CD4-positive, alpha-beta T cell (primary cell): ENCODE measurements around the gene CLSTN2. TPM values are rescaled to one million over a fixed set of nuclear protein-coding genes. Genes with fewer than 3 reads are reported as not detected.

Experiments used
- ATAC-seq: fragments of 200-7000 bp; cut with Tn5 transposase; one replicate; pipeline ENCODE4 v1.10.0; 2022; ENCODE audit warnings: mild to moderate bottlenecking; ENCODE audit not compliant: poor library complexity
- CTCF ChIA-PET: fragments of 350-600 bp; sonication (Branson Sonifier 250); formaldehyde crosslinking; loops from one replicate; lab custom pipeline; 2021; ENCODE audit warnings: antibody characterized with exemption, inconsistent platforms; lab: Charles Lee
- POLR2A ChIA-PET: fragments of 350-600 bp; sonication (Branson Sonifier 250); formaldehyde crosslinking; loops from one replicate; lab custom pipeline; 2021; ENCODE audit warnings: antibody characterized with exemption, inconsistent platforms; lab: Charles Lee
- DNase-seq, 14 experiments: peaks; one replicate each; pipeline ENCODE4 v3.0.0-alpha.2; 2013 to 2020; ENCODE audit warnings: mixed read lengths in 2 of 14
- H3K27ac ChIP-seq, 2 donors: one replicate each; pipeline versions ENCODE4 v1.5.1 to v1.7.0; 2013; ENCODE audit warnings: low read length in 2 of 2, low read depth in 1 of 2, mild to moderate bottlenecking in 1 of 2
- H3K27me3 ChIP-seq, 2 experiments: 1 replicate in 1 of 2; 2 replicates in 1 of 2; pipeline versions ENCODE4 v1.6.1 to v1.7.0; 2013; ENCODE audit warnings: low read length in 2 of 2, control low read depth in 1 of 2, mild to moderate bottlenecking in 1 of 2, moderate library complexity in 1 of 2; ENCODE audit not compliant: insufficient read depth in 2 of 2, control insufficient read depth in 1 of 2
- H3K36me3 ChIP-seq: one replicate; pipeline ENCODE4 v1.6.1; 2013; ENCODE audit warnings: low read length, control low read depth; ENCODE audit not compliant: insufficient read depth
- H3K4me1 ChIP-seq: one replicate; pipeline ENCODE4 v1.6.1; 2013; ENCODE audit warnings: low read length, control low read depth; ENCODE audit not compliant: insufficient read depth
- H3K4me3 ChIP-seq: one replicate; pipeline ENCODE4 v1.5.1; 2013; ENCODE audit warnings: mild to moderate bottlenecking, low read length, moderate library complexity
- H3K9me3 ChIP-seq, 2 experiments: 1 replicate in 1 of 2; 2 replicates in 1 of 2; pipeline versions ENCODE4 v1.6.1 to v1.7.0; 2013; ENCODE audit warnings: low read length in 2 of 2, mild to moderate bottlenecking in 2 of 2, control low read depth in 1 of 2, moderate library complexity in 1 of 2; ENCODE audit not compliant: control insufficient read depth in 1 of 2, insufficient read depth in 1 of 2
- H3K27ac Mint-ChIP-seq: one replicate; pipeline ENCODE4 v1.8.0; 2020; ENCODE audit warnings: mixed read lengths
- H3K27me3 Mint-ChIP-seq: one replicate; pipeline ENCODE4 v1.8.0; 2021; ENCODE audit warnings: mixed read lengths
- H3K36me3 Mint-ChIP-seq: one replicate; pipeline ENCODE4 v1.8.0; 2021; ENCODE audit warnings: low read depth, mixed read lengths
- H3K4me1 Mint-ChIP-seq: one replicate; pipeline ENCODE4 v1.8.0; 2021; ENCODE audit warnings: low read depth, mixed read lengths
- H3K4me3 Mint-ChIP-seq: one replicate; pipeline ENCODE4 v1.8.0; 2020; ENCODE audit warnings: mild to moderate bottlenecking, mixed read lengths
- H3K9me3 Mint-ChIP-seq: one replicate; pipeline ENCODE4 v1.8.0; 2020; ENCODE audit warnings: mixed read lengths
- intact Hi-C, 2 experiments: fragments of 100-400 bp; cut with DNase I in 1 of 2; cut with micrococcal nuclease in 1 of 2; formaldehyde crosslinking; loops; one replicate each; pipeline versions ENCODE4 v1.15.1 to v1.9.0; 2023 to 2025; cut with DNase I, micrococcal nuclease
- total RNA-seq, 174 experiments: library from RNA in 2 of 174; stranded (reverse) in 2 of 174; gene quantifications; one replicate each; pipeline ENCODE4 v1.2.3 and lab custom pipeline; 2021 to 2026
- TF ChIP-seq, protein P1 (sequence below): fragments of 200-600 bp; IDR thresholded peaks from one replicate; pipeline ENCODE4 v1.8.0; 2022; ENCODE audit warnings: antibody characterized with exemption, mild to moderate bottlenecking

CLSTN2 gene
- total RNA-seq, 2 experiments from 2014 or later = not detected

DNA sequence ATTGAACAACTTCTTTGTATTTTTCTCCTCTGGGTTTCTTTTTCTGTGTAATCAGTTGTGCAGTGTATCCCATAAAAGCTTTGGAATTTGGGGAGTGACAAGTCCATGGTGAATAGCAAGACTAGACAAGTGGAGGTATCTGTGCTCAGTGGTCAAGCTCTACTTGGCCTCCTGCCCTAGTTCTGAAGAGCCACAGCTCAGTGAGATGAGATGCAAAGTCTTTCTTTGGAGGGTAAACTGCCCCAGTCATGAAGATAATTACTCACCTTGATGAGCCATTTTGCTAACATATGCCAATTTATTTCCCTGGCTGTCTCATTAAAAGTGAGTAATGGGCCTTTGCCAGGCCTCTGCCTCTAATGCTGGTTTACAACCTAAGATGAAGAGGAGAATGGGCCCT, 471.7 kb downstream of the CLSTN2 start:
- no peak overlapping the region for H3K27ac ChIP-seq
- Mint-ChIP-seq H3K27ac (no peak overlapping the region), H3K9me3 (peaks cover 5% of the 10 kb centered on the region), H3K36me3 (no peaks in the 10 kb centered on the region), H3K4me1 (no peaks in the 10 kb centered on the region), H3K4me3 (no peak overlapping the region), H3K27me3 (peaks cover 12% of the 10 kb centered on the region)
- no peak overlapping the region for H3K4me3 ChIP-seq
- peaks cover 5 to 18% of the 10 kb centered on the region in 2 experiments for H3K9me3 ChIP-seq
- H3K27me3 ChIP-seq = peaks cover 0 to 2% of the 10 kb centered on the region in 2 experiments
- H3K36me3 ChIP-seq = no peaks in the 10 kb centered on the region
- CTCF ChIA-PET = no interaction called here
- intact Hi-C loops = no loop called here
- no peaks in the 10 kb centered on the region for H3K4me1 ChIP-seq
- TF ChIP-seq, protein P1, sequence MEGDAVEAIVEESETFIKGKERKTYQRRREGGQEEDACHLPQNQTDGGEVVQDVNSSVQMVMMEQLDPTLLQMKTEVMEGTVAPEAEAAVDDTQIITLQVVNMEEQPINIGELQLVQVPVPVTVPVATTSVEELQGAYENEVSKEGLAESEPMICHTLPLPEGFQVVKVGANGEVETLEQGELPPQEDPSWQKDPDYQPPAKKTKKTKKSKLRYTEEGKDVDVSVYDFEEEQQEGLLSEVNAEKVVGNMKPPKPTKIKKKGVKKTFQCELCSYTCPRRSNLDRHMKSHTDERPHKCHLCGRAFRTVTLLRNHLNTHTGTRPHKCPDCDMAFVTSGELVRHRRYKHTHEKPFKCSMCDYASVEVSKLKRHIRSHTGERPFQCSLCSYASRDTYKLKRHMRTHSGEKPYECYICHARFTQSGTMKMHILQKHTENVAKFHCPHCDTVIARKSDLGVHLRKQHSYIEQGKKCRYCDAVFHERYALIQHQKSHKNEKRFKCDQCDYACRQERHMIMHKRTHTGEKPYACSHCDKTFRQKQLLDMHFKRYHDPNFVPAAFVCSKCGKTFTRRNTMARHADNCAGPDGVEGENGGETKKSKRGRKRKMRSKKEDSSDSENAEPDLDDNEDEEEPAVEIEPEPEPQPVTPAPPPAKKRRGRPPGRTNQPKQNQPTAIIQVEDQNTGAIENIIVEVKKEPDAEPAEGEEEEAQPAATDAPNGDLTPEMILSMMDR = no peak
- DNase-seq (no peak), ATAC-seq (no peak)
- POLR2A ChIA-PET = no interaction called here

- ATAC-seq (no peak), DNase-seq (no peak)
- H3K27ac ChIP-seq = no peak overlapping the region
- ChIA-PET CTCF (no interaction called here), POLR2A (no interaction called here)
- no peaks in the 10 kb centered on the region for H3K36me3 Mint-ChIP-seq
- H3K27me3 ChIP-seq = peaks cover 0 to 2% of the 10 kb centered on the region in 2 experiments
- TF ChIP-seq, protein P1 = no peak
- no peak overlapping the region for H3K4me3 Mint-ChIP-seq
- peaks cover 5 to 18% of the 10 kb centered on the region in 2 experiments for H3K9me3 ChIP-seq
- peaks cover 5% of the 10 kb centered on the region for H3K9me3 Mint-ChIP-seq
- no peaks in the 10 kb centered on the region for H3K36me3 ChIP-seq
- H3K27me3 Mint-ChIP-seq = peaks cover 12% of the 10 kb centered on the region
- no peaks in the 10 kb centered on the region for H3K4me1 Mint-ChIP-seq
- H3K27ac Mint-ChIP-seq = no peak overlapping the region
- no peak overlapping the region for H3K4me3 ChIP-seq
- intact Hi-C loops = no loop called here
- H3K4me1 ChIP-seq = no peaks in the 10 kb centered on the region
Observed at GRCh38 chr3:140408252-140408651, 473.3 kb downstream of the CLSTN2 start.

DNA sequence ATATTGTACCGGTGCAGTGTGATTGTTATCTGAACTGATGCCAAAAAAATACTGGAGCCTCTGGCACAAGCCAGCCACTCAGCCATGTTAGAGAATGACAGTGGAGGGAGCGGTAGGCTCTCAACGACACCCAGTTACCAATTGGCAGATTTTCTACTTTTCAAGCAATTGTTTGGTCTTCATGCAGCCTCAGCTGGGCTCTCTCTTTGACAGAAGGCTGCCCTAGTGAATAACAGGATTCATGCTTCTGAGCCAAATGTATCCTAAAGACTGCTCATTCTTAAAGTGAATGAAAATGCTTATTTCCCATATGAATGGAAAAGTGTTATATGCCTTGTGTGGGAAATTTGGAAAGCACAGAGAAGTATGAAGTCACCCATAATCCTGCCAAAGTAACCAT, 481.7 kb downstream of the CLSTN2 start:
- intact Hi-C loops = no loop called here
- CTCF ChIA-PET = no interaction called here
- no peak for DNase-seq

More for the DNA sequence above, 481.7 kb downstream of the CLSTN2 start:
- Histone ChIP-seq H3K4me3 (no peak overlapping the region), H3K27ac (no peak overlapping the region), H3K9me3 (no peaks in the 10 kb centered on the region), H3K36me3 (no peaks in the 10 kb centered on the region), H3K27me3 (no peaks in the 10 kb centered on the region), H3K4me1 (no peaks in the 10 kb centered on the region)
- no peak for ATAC-seq
- TF ChIP-seq, protein P1 = no peak
- H3K4me3 Mint-ChIP-seq = no peak overlapping the region
- H3K9me3 Mint-ChIP-seq = no peaks in the 10 kb centered on the region
- no peaks in the 10 kb centered on the region for H3K27me3 Mint-ChIP-seq
- no peak overlapping the region for H3K27ac Mint-ChIP-seq
- POLR2A ChIA-PET = no interaction called here
- H3K36me3 Mint-ChIP-seq = no peaks in the 10 kb centered on the region
- H3K4me1 Mint-ChIP-seq = no peaks in the 10 kb centered on the region
